ENCODE results near the gene NSF. TPM values are rescaled to one million over a fixed set of nuclear protein-coding genes. Genes with fewer than 3 reads are reported as not detected.
"Not testable (repeated sequence)": the region's sequence is repeated elsewhere in the genome, so short reads cannot be mapped to it uniquely, and the experiment has no call there.

The NSF gene
- total RNA-seq, result 10 to 100 TPM; 12.9 to 40.1 (median 26.3) TPM

DNA sequence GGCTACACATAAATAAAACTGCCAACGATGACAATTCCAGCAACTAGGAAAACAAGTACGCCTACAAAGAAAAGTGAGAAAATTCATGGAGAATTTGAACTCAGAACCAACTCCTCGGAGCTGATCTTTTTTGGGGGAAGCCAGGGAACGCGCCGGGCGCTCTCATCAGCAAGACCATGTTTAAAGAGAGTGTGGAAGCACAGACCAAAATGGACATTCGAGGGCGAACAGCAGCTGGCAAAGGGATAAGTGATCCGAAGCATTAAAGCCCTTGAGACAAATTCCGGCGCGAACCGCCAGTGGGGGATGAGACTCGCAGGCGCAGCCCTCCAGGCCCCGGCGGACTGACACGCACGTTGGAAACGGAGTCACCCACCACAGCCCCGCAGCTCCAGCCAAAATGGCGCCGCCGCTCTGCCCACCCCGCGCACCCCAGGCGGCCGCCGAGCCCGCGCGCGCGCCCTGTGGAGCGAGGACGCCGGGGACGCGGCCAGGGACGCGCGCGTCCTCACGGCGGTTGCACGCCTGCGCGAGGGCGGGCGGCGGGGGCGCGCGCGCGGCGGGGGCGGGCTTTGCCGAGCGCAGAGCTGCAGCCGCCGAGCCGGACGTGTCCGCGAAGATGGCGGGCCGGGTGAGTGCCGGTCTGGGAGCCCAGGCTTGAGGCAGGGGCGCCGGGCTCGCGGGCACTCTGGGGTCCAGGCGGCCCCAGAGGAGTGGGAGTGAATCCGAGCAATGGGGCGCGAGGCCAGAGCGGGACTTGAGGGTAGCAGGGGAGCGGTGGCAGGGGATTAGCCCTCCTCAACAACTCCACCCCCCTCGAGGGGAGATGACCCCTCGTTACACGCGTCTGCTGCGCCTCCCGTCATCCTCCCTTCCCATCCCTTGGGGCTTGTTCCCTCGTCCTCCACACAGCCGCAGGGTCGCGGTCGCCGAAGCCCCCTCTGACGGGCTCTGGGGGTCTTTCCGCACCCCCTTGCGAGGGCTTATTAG lies at the start of gene NSF:
Gene NSF, plus strand, starts transcription at position 513 of the 990 bp plus-strand sequence. Its CDS starts 107 bp downstream, at position 620.
- H3K4me1 ChIP-seq; intact Hi-C loops (cut with DNase I; ENCODE audit: low total_unique reads); H3K27me3 ChIP-seq; H3K27ac ChIP-seq; H3K4me3 ChIP-seq; H3K9me3 ChIP-seq; DNase-seq; H3K36me3 ChIP-seq: not testable (repeated sequence)

DNA sequence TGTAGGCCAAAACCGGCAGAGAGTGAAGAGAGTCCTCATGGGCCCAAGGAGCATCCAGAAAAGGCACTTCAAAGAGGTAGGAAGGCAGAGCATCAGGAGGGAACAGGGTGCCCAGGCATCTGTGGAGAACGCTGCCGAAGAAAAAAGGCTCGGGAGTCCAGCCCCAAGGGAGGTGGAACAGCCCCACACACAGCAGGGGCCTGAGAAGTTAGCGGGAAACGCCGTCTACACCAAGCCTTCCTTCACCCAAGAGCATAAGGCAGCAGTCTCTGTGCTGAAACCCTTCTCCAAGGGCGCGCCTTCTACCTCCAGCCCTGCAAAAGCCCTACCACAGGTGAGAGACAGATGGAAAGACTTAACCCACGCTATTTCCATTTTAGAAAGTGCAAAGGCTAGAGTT lies 41.9 kb upstream of the NSF start:
- H3K9me3 ChIP-seq; H3K36me3 ChIP-seq; H3K4me3 ChIP-seq; H3K27me3 ChIP-seq; intact Hi-C loops (cut with DNase I; ENCODE audit: low total_unique reads); H3K4me1 ChIP-seq; H3K27ac ChIP-seq: not testable (repeated sequence)
- DNase-seq, result peak in 1 of 2 donors; percentile 14

DNA sequence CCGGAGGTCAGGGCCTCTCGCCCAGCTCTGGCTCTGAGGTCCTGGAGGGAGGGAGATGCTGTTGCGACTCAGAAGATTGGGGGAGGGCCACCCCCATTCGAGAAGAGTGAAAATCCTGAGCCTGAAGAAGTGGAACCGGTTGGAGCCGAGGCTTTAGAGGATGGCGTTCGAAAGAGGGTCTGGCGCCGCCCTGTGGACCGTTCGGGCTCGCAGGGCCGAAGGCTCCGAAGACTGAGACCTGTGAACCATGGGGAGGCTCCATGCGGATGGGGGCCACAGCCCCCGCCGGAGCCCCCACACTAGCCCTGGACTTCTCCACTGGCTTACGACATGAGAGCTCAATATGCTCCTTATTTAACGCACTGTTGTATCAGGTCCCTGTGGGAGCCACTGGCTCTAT lies 31.3 kb upstream of the NSF start:
- H3K4me3 ChIP-seq; DNase-seq; H3K4me1 ChIP-seq; intact Hi-C loops (cut with DNase I; ENCODE audit: low total_unique reads); H3K36me3 ChIP-seq; H3K9me3 ChIP-seq; H3K27me3 ChIP-seq; H3K27ac ChIP-seq: not testable (repeated sequence)

DNA sequence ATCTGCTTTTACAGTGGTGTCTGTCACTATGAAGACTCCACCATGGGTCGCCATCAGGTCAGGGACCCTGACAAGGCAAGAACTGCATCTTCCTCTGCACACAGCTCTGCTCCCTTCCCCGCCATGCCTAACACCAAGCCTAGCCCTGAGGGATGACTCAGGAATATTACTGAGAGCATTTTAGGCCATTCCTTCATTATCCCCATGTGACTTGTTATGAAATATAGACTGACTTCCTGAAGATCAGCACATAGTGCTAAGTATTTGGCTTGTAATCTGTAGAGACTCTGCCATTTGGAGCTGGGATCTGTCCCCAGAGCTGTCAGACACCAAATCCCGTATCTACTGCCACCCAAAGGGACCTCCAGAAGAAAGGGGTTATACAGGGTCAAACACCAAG lies 30.4 kb upstream of the NSF start:
- H3K4me3 ChIP-seq; H3K27ac ChIP-seq; DNase-seq; H3K9me3 ChIP-seq; H3K4me1 ChIP-seq; H3K36me3 ChIP-seq; H3K27me3 ChIP-seq; intact Hi-C loops (cut with DNase I; ENCODE audit: low total_unique reads): not testable (repeated sequence)

DNA sequence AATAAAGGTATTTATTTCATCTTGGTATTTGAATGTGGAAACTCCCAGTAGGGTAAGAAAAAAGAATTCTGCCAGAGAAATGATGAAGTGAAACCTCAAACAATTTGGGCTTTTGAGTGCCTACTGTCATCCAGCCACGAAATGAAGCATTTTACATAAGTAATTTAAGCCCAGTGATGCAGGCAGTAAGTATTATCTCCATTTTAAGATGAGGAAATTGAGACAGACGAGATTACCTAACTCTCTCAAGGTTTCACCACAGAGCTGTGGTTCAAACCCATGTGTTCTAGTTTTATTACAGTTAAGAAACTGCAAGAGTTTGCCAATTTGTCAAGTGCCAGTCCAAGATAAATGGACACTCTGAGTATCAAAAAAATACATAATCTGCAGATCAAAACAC lies 24.2 kb upstream of the NSF start:
- H3K27me3 ChIP-seq; H3K36me3 ChIP-seq; H3K9me3 ChIP-seq; H3K27ac ChIP-seq; DNase-seq; intact Hi-C loops (cut with DNase I; ENCODE audit: low total_unique reads); H3K4me3 ChIP-seq; H3K4me1 ChIP-seq: not testable (repeated sequence)

DNA sequence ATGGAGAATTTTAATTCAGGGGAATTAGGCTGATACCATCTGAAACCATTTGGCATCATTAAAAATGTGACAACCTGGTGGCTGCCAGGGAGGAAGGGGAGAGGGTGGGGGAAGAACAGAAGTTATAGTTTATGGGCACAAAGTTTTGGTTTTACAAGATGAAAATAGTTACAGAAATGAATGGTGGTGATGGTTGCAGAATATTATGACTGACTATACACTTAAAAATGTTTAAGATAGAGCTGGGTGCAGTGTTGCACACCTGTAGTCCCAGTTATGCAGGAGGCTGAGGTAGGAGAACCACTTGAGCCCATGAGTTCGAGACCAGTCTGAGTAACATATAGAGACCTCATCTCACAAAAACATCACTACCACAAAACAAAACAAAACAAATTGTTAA lies 23.5 kb upstream of the NSF start:
- intact Hi-C loops (cut with DNase I; ENCODE audit: low total_unique reads); H3K9me3 ChIP-seq; H3K4me1 ChIP-seq; H3K4me3 ChIP-seq; H3K36me3 ChIP-seq; H3K27ac ChIP-seq; DNase-seq; H3K27me3 ChIP-seq: not testable (repeated sequence)

DNA sequence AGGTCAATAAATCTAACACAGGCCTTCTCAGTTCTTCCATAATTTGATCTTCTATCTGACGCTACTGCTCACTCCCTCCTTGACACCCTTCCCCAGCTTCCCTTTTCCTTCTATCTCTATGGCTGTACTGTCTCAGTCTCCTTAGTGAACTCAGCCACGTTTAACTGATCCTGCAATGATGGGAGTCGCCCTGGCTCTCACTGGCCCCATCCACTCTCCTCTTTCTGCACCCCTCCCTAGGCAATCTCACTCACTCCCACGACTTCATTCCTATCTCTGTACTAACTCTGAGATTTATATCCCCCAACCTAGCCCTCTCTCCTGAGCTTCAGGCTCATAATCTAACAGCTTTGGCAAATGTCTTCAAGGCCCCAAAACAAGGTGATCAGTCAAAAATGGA lies 18.7 kb upstream of the NSF start:
- H3K4me1 ChIP-seq; H3K27me3 ChIP-seq; H3K27ac ChIP-seq; H3K4me3 ChIP-seq; DNase-seq; H3K36me3 ChIP-seq; H3K9me3 ChIP-seq; intact Hi-C loops (cut with DNase I; ENCODE audit: low total_unique reads): not testable (repeated sequence)

DNA sequence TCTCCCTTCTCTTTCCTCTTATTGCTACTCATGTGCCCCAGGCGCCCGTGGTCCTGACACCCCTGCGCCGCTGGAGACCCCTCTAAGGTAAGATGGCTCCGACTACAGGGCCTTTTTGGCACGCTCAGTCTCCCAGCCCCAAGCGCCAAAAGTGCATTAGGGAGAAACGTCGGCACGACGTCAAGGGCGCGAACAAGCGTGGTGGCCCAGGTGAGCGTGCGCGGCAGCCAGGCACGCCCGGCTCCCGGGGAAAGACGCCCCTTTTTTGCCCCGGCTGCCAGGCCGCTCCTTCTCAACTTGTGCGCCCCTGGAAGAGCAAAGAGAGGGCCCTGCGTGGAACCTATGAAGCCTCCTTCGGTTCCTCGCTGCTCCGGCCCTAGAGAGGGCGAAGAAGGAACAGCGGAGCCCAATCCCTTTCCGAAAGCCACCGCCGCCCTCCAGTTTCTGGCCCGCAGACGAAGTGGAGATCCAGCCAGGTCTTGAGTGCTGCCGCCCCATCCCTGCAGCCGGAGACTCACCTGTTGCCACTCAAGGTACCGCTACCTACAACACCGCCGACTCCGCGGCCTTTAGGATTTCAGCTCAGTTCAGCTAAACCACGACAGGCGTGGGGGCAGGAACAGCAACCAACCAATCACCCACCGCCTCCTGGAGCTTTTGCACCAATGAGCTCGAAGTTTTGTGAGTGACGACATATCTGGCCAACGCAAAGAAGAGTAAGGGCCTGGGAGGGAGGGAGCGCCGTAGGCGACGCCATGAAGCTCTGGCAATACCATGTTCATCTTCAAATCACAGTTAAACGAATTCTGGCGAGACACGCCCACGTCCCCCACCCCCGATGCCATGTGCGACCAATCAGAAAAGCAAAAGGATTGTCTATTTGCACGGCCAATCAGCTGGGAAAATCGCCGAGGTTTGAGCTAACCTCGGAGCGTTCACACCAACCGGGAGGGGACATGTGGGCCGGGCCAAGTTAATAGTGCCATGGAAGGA lies 11.1 kb upstream of the NSF start, which contains the start of gene ARL17A:
Gene ARL17A, minus strand, starts transcription at position 609 of the 993 bp plus-strand sequence. CDS start 3,369 bp downstream, outside the sequence.
- intact Hi-C loops (cut with DNase I; ENCODE audit: low total_unique reads); H3K4me1 ChIP-seq; H3K9me3 ChIP-seq; H3K36me3 ChIP-seq; H3K27me3 ChIP-seq: not testable (repeated sequence)
- Histone ChIP-seq H3K4me3 (peak within 1 kb of the TSS in 1 of 2 donors; percentile 15), H3K27ac (peak within 1 kb of the TSS; percentile 27 to 64)
- DNase-seq, result peak; percentile 84 to 86

DNA sequence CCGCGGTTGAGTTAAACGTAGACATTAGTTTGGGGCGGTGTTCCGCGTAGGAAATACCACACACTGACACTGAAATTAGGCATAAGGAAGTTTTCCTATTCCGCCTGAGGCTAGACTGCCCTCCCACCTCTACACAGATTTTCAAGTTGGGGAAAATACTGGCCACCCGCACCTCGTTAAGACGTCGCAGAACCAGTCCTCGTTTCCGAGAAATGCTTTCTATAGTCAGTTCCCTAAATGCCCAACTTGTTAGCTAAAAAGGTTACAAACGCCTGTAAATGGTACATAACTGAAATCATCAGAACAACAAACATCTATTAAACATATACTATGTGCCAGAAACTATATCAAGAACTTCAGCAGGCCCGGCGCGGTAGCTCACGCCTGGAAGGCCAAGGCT lies 10.4 kb upstream of the NSF start:
- H3K36me3 ChIP-seq; H3K9me3 ChIP-seq; H3K4me1 ChIP-seq; intact Hi-C loops (cut with DNase I; ENCODE audit: low total_unique reads); H3K27me3 ChIP-seq; DNase-seq: not testable (repeated sequence)
- Histone ChIP-seq H3K4me3 (peak overlapping the region in 1 of 2 donors; percentile 15), H3K27ac (peak overlapping the region; percentile 27 to 64)

DNA sequence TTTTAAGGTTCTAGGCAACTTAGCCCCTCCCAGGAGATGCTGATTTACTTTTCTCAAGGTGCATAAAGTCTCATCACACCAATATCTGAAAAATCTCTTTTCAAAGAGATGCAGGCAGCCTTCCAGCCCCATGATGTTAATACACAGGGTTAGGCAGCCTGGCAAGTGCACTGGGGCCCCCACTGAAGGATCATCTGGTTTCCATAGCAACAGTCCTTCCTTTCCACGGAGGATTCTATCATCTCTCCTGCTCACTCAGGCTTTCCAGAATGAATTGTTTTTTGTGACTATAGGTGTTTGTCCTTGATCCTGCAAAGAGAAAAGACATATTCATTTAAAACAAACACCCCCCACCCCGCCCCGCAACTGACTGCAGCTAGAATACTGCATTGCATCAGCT lies 5.0 kb upstream of the NSF start:
- intact Hi-C loops (cut with DNase I; ENCODE audit: low total_unique reads), result not testable (repeated sequence)

DNA sequence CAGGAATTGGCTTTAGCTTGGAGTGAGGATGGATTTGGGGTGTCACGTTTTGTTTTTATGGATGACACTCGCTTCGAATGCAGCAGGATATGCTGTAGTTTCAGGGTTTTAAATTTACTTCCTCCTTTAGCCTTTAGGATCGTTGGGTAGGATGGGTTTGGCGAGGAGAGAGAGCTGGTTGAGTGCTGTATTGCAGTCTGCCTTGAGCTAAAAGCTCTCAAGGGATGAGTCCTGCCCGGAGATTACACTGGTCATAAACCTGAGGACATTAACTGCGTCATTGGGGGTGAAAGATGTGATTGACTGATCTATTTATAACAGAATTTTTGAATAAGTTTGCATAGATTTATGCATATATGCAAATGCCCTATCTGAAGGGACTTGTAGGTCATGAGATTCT lies 863 bp downstream of the NSF start:
- H3K36me3 ChIP-seq; DNase-seq; H3K4me3 ChIP-seq; intact Hi-C loops (cut with DNase I; ENCODE audit: low total_unique reads); H3K4me1 ChIP-seq; H3K27me3 ChIP-seq; H3K27ac ChIP-seq; H3K9me3 ChIP-seq: not testable (repeated sequence)

More for the DNA sequence above, 5.0 kb upstream of the NSF start:
- not testable (repeated sequence) for H3K36me3 ChIP-seq, H3K4me3 ChIP-seq, H3K27ac ChIP-seq, H3K4me1 ChIP-seq, H3K9me3 ChIP-seq, H3K27me3 ChIP-seq, DNase-seq

DNA sequence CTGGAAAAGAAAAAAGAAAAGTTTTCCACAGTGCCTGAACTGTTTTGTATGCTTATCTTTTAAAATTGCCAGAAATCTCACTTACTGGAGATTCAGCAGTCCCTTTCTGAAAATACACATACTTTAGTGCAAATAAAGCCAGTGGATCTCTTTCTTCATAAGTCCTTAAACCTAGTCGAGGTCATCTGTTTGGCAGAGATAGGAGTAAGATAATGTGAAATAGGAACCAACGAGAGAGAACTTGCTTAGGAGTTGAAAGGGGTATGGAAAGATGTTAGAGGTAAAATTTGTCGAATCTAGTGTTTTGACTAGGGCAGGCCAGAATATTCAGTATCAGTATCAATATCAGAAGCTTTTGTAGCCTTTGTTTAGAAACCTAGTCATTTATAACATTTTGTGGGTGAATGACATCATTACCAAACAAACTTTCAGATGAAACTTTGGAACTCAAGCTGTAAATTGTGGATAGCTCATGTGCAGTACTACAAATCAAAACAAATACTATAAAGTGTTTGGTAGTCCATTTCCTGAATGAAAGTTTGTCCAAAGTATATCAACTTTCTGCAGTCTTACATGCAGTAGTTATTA lies 8.0 kb downstream of the NSF start:
- H3K27me3 ChIP-seq; H3K4me3 ChIP-seq; H3K36me3 ChIP-seq; H3K27ac ChIP-seq; DNase-seq; H3K9me3 ChIP-seq; H3K4me1 ChIP-seq; intact Hi-C loops (cut with DNase I; ENCODE audit: low total_unique reads): not testable (repeated sequence)

All from uterus (tissue), 4 donors.